Fibroblast of peridontal ligament (primary cell): Measurements from ENCODE around the gene CCDC102A.

Experiments
- DNase-seq: peaks from one replicate; pipeline ENCODE4 v3.0.0-alpha.2; 2010; ENCODE audit errors: extremely low read depth

Gene CCDC102A

GRCh38 chr16:57519796-57520360 lies 16.5 kb downstream of the CCDC102A start:
- peak; percentile 62 for DNase-seq

- DNase-seq = no peak
These were observed 17.4 kb downstream of the CCDC102A start for GRCh38 chr16:57518922-57519321.

GRCh38 chr16:57518520-57518919 lies 17.9 kb downstream of the CCDC102A start:
- DNase-seq = no peak

DNA sequence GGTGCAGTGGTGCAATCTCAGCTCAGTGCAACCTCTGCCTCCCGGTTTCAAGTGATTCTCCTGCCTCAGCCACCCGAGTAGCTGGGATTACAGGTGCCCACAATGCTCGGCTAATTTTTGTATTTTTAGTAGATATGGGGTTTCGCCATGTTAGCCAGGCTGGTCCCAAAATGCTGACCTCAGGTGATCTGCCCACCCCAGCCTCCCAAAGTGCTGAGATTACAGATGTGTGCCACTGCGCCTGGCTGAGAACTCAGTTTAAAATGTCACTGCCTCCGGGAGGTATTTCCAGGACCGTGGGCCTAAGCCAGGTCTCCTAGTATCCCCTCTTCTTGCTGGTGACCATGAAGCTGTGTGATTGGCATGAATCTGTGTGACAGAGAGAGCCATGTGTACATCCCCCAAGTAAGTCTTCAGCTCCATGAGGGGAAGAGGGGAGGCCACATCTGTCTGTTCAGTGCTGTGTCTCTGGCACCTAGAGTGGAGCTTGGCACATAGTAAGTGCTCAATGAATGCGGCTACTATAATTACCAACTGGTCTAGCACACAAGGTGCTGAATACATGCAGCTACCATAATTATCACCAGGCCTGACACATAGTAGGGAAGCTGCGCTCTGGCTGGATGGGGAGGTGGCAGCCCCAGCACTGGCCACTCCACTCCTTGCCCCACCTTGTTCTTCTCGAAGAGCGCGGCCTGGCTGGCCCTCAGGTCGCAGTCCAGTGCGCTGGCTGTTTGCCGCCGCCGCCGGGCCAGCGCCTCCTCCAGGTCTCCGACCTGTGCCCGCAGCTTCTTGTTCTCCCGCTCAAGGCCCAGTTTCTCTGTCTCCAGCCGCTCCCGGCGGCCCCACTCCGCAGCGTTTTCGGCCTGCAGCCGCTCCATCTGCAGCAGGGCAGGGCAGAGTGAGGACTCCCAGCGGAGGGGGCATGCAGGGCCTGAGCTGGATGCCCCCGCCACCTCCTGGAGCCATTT lies 18.7 kb downstream of the CCDC102A start:
- no peak for DNase-seq

GRCh38 chr16:57516773-57517172 lies 19.6 kb downstream of the CCDC102A start:
- DNase-seq = no peak

DNA sequence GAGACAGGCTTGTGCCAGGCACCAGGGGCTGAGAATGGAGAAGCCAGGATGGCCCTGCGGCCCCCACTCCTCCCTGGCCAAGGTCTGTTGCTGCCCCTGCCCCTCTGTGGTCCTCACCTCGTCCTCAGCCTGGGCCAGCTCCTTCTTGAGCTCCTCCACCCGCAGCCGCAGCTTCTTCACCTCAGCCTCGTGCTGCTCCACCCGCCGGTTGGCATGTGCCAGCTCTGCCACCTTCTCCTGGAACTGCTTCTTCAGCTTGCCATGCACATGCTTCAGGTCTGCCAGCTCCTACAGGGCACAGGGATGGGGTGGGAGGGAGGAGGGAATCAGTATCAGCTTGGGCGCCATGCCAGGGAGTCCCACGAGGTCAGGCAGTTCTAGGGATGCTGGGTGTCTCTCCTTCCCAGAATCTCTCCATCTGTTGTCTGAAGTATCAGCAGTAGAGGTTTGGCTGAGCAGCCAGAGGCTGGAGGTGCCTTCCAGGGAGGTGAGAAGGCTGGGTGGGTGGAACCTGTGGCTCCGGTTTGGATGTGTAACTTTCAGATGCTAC lies 20.1 kb downstream of the CCDC102A start:
- DNase-seq = no peak

DNA sequence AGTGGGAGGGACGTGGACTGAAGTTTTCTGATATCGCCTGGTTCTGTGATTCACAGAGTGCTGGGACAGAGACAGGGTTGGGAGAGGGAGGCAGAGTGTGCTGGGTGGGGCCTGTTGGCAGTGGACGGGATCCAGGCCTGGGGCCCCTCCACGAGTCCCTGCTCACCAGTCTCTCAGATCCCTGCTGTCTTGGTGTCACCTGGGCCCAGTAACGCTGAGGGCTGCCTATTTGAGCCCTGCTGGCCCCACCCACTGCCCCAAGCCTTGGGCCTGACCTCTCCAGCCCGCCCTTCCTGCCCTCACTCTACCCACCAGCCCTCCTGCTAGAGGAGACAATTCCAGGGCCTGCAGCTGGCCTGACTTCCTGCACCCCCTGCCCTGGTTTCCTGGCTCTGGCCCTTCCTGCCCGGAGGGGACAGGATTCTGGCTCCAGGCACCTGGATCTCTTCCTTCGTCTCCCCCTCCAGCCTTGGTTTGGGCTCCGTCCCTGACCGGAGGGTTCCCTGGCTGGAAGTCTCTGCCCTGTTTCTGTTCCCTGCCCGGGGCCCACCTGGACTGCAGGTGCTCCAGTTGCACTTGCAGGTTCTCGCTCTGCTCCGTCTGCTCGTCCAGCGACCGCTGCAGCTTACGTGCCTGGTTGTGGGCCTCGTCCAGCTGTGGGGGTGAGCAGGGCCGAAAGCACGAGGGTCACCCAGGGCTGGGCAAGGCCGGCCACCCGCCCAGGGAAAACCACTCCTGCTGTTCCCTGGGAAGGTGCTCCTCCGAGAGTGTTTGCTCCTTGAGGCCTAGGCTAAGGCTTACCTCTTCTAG lies 21.4 kb downstream of the CCDC102A start:
- DNase-seq = no peak

- DNase-seq = no peak
These were observed 22.0 kb downstream of the CCDC102A start for GRCh38 chr16:57514371-57514770.

- no peak for DNase-seq
These were observed 22.8 kb downstream of the CCDC102A start for GRCh38 chr16:57513371-57514102.

DNA sequence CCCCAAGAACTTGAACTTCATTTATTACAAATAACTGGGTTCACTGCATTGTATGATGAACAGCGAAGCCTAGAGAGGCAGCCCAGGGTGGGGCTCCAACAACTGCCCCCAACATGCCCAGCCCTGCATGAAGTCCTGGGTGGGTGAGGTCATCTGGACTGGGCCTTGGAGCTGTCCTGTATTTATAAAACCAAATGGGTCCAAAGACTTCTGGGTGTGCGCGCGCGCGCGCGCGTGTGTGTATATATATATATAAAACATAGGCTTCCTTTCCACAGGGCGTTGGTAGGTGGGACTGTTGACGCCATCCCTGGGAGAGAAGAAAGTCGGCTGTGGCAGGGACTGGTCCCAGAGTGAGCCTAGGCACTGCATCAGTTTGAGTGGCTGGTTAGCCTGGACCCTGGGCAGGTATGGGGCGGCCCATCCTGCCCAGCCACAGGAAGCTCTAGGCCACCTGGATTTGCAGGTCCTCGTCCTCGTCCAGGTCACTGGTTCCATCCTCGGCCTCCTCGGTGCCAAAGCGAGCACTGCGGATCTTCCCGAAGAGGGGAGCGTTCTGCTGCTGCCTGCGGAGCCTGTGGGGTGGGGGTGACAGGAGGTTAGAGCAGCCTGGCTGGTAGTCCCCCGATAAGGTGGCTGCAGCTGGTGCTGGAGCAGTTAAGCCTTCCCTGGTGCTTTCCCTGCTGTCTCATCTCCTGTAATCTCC lies 23.9 kb downstream of the CCDC102A start:
- no peak for DNase-seq

GRCh38 chr16:57510016-57510871 lies 26.1 kb downstream of the CCDC102A start:
- no peak for DNase-seq

DNA sequence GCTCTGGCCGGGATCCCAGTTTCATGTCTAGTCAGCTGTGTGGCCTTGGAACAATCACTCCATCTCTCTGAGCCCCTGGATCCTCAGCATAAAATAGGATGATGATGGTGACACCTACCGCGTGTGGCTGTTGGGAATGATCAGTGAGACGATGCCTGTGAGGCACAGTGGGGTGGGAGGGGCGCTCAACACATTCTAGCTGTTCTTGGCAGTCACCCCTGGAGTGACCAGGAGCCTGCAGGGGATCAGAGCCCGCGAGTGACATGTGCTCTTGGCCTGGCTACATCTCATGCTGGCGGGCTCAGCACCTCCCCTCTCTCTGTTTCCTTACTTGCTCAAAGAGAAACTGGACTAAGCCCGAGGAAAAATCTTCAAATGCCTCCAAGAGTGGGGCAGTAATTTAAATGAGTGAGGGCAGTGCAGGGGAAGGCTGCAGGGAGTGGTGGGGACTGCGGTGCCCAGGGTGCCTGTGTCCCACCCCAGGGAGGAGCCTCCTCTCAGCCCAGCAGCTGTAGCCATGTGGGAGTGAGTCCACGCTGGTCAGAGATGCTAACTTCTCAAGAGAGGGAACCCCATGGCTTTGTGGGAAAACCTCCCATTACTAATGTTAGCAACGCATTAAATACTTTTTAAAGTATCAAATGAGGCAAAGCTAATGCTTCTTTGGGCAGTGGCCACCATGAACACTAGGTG lies 27.0 kb downstream of the CCDC102A start:
- no peak for DNase-seq

DNA sequence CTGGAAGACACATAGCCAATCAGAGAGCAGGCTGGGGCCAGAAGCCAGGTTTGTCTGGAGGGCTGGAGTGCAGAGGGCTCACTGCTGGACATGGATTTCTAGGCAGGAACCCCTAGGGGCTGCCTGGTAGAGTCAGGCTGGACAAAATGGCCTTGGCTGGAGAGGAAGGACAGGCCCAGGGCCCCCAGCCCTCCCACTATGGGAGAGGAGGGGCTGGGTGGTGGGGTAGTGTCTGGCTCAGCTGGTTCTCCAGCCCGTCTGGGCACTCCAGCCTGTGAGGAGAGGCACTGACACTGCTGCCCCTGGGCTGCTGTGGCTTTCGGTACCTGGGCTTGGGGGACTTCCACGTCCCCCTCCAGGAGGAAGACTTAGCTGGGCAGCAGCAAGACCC lies 28.3 kb downstream of the CCDC102A start:
- no peak for DNase-seq

- no peak for DNase-seq
These were observed 29.0 kb downstream of the CCDC102A start for GRCh38 chr16:57507136-57508034.

- DNase-seq = no peak
These were observed 31.2 kb downstream of the CCDC102A start for GRCh38 chr16:57505169-57505568.

DNA sequence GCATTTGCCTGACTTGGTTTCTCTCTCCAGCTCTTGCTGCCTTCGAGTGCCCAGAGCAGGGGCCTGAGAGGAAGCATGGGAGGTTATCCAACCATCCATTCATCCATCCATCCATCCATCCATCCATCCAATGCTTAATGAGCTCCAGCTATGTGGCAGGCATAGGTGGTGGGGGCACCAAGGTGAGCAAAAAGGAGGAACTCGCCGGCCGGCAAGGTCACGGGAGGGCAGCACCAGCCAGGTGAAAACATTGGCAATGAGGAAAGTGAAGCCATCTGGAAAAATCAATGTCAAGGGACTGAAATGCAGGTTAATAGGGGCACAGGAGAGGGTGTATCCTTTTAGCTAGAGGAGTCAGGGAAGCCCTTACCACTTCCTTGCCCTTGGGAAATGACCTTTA lies 31.9 kb downstream of the CCDC102A start:
- DNase-seq = no peak

DNA sequence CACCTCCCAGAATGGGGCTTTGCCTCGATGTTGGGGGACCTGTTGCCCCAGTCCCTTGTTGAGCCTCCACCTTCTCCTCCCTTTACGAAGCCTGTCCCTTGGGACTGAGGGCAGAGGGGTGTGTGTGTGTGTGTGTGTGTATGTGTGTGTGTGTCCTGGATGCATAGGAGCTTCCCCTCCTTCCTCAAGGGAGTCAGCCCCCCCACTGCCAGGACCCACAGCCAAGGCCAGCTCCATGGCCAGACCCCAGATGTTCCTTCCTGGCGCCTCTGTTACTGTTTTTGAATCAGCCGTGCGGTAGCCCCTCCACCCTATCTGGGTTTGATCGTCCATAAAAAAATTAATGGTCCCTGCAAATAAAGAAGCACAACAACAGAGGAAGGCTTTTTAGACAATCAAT lies 32.4 kb downstream of the CCDC102A start:
- no peak for DNase-seq

DNA sequence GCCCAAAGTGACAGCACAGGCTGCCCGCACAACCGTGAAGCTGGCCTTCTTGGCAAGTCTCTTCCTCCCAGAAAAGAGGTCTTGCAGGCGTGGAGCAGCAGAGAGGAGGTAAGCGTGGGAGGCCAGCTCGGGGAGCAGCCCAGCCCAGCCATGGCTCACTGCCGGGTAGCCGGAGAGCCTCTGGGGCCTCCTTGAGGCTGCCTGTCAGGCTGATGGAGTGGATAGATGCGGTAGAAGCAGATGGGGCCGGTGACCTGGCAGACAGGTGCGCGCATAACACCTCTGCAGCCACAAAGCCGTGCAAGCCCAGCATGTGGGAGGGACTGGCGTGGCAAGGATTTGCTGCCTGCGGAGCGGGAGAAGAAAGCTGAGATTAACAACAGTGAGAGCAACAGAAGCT lies 33.0 kb downstream of the CCDC102A start:
- DNase-seq = no peak
